MCF 10A (cell line): ENCODE measurements around the gene TACR3. TPM values are rescaled to one million over a fixed set of nuclear protein-coding genes. Genes with fewer than 3 reads are reported as not detected.
"Not testable (repeated sequence)": the region's sequence is repeated elsewhere in the genome, so short reads cannot be mapped to it uniquely, and the experiment has no call there.

Source experiments
- BruUV-seq: library from RNA; stranded (reverse); fragments of 400-500 nt; replicated peaks from 2 replicates; lab custom pipeline; 2021; lab: Mats Ljungman, UMichigan
- CTCF ChIA-PET: fragments of 300-600 bp; sonication (Branson Sonifier 250); formaldehyde crosslinking; extraction: SDS; loops from one replicate; lab custom pipeline; 2021; ENCODE audit warnings: antibody characterized with exemption, inconsistent platforms; lab: Yijun Ruan, JAX
- POLR2A ChIA-PET: fragments of 300-600, 350-650 bp; sonication (Branson Sonifier 250); formaldehyde crosslinking; extraction: SDS; loops from one replicate; lab custom pipeline; 2020; ENCODE audit warnings: antibody characterized with exemption, inconsistent platforms; lab: Yijun Ruan, JAX
- DNase-seq: peaks from one replicate; pipeline ENCODE4 v3.0.0-alpha.2; 2018; ENCODE audit not compliant: unreplicated experiment
- H3K27ac Mint-ChIP-seq: one replicate; pipeline ENCODE4 v1.8.0; 2022; ENCODE audit warnings: mild to moderate bottlenecking, low read depth, mixed read lengths; ENCODE audit not compliant: unreplicated experiment
- H3K27me3 Mint-ChIP-seq: one replicate; pipeline ENCODE4 v1.8.0; 2022; ENCODE audit warnings: mixed read lengths; ENCODE audit not compliant: insufficient read depth, unreplicated experiment
- H3K36me3 Mint-ChIP-seq: one replicate; pipeline ENCODE4 v1.8.0; 2022; ENCODE audit warnings: mild to moderate bottlenecking, moderate library complexity, mixed read lengths; ENCODE audit not compliant: insufficient read depth, unreplicated experiment
- H3K4me1 Mint-ChIP-seq: one replicate; pipeline ENCODE4 v1.8.0; 2022; ENCODE audit warnings: mixed read lengths; ENCODE audit not compliant: insufficient read depth, unreplicated experiment
- H3K4me3 Mint-ChIP-seq: one replicate; pipeline ENCODE4 v1.8.0; 2022; ENCODE audit warnings: mild to moderate bottlenecking, moderate library complexity, mixed read lengths; ENCODE audit not compliant: unreplicated experiment
- H3K9me3 Mint-ChIP-seq: one replicate; pipeline ENCODE4 v1.8.0; 2022; ENCODE audit warnings: mixed read lengths; ENCODE audit not compliant: unreplicated experiment
- CTCF ChIP-seq: fragments of 200-600 bp; IDR thresholded peaks from one replicate; pipeline ENCODE4 v1.8.0; 2022; ENCODE audit warnings: antibody characterized with exemption, mild to moderate bottlenecking; ENCODE audit not compliant: unreplicated experiment
- intact Hi-C: fragments of 100-400 bp; cut with micrococcal nuclease; formaldehyde crosslinking; loops from 2 replicates; pipeline ENCODE4 v1.14.1; 2022
- total RNA-seq: library from RNA; stranded (reverse); gene quantifications from 2 replicates; pipeline ENCODE4 v1.2.3, GENCODE V29; 2022

TACR3 gene
- total RNA-seq, 1 experiment from 2014 or later = not detected

- H3K4me3 Mint-ChIP-seq = no peak overlapping the region
- DNase-seq = no peak
- POLR2A ChIA-PET = interaction anchor here (0.7 kb wide), 1 partner anchor 177 kb away, joined by 3 read pairs; no protein-coding TSS in a partner anchor
- no peak for TF ChIP-seq CTCF
- intact Hi-C loops = no loop called here
- H3K4me1 Mint-ChIP-seq = peaks cover 5% of the 10 kb centered on the region
- no peaks in the 10 kb centered on the region for H3K9me3 Mint-ChIP-seq
- no peaks in the 10 kb centered on the region for H3K36me3 Mint-ChIP-seq
- no peaks in the 10 kb centered on the region for H3K27me3 Mint-ChIP-seq
- CTCF ChIA-PET = no interaction called here
- BruUV-seq = no TSS peak
- no peak overlapping the region for H3K27ac Mint-ChIP-seq
Measured at GRCh38 chr4:103719105-103719829, 518 bp downstream of the TACR3 start.

GRCh38 chr4:103692615-103693014, 27.2 kb downstream of the TACR3 start:
- no TSS peak for BruUV-seq
- H3K4me1 Mint-ChIP-seq = no peaks in the 10 kb centered on the region
- no peak overlapping the region for H3K27ac Mint-ChIP-seq
- no peaks in the 10 kb centered on the region for H3K27me3 Mint-ChIP-seq
- intact Hi-C loops = no loop called here
- CTCF ChIA-PET = no interaction called here
- POLR2A ChIA-PET = interaction anchor here (0.6 kb wide), 1 partner anchor 90 kb away, joined by 3 read pairs; no protein-coding TSS in a partner anchor
- H3K36me3 Mint-ChIP-seq = no peaks in the 10 kb centered on the region
- TF ChIP-seq CTCF = no peak
- DNase-seq = no peak
- H3K4me3 Mint-ChIP-seq = no peak overlapping the region
- H3K9me3 Mint-ChIP-seq = no peaks in the 10 kb centered on the region

GRCh38 chr4:103673983-103674382, 45.8 kb downstream of the TACR3 start:
- Mint-ChIP-seq H3K27ac (no peak overlapping the region), H3K36me3 (no peaks in the 10 kb centered on the region), H3K9me3 (no peaks in the 10 kb centered on the region), H3K4me3 (no peak overlapping the region), H3K27me3 (no peaks in the 10 kb centered on the region), H3K4me1 (peaks cover 5% of the 10 kb centered on the region)
- CTCF ChIA-PET = no interaction called here
- POLR2A ChIA-PET = no interaction called here
- intact Hi-C loops = no loop called here
- BruUV-seq = no TSS peak
- DNase-seq = no peak
- TF ChIP-seq CTCF = no peak

- BruUV-seq, H3K27me3 Mint-ChIP-seq, H3K9me3 Mint-ChIP-seq, H3K4me1 Mint-ChIP-seq, H3K36me3 Mint-ChIP-seq, DNase-seq, CTCF ChIA-PET, intact Hi-C loops, H3K27ac Mint-ChIP-seq, POLR2A ChIA-PET, H3K4me3 Mint-ChIP-seq: not testable (repeated sequence)
Measured at GRCh38 chr4:103666764-103667163, 53.0 kb downstream of the TACR3 start.
